ENCODE measurements around the gene LIPA.

LIPA gene

GRCh38 chr10:89236226-89236797 lies 15.3 kb downstream of the LIPA start:
- ATAC-seq, result no peak
- TF ChIP-seq GLIS3 (CRISPR knock-in tag; IDR thresholded peaks at IDR 0.05) (no peak), ZNF70 (CRISPR knock-in tag; IDR thresholded peaks at IDR 0.05) (no peak), ESRRG (CRISPR knock-in tag; IDR thresholded peaks at IDR 0.05) (no peak), TCF4 (CRISPR knock-in tag; IDR thresholded peaks at IDR 0.05; ENCODE audit: borderline replicate concordance) (no peak), TSHZ2 (CRISPR knock-in tag; IDR thresholded peaks at IDR 0.05) (no peak), ZFP3 (CRISPR knock-in tag; IDR thresholded peaks at IDR 0.05) (no peak), RARB (CRISPR knock-in tag; IDR thresholded peaks at IDR 0.05) (no peak), SNAI2 (CRISPR knock-in tag; IDR thresholded peaks at IDR 0.05) (no peak), CSDC2 (CRISPR knock-in tag; IDR thresholded peaks at IDR 0.05) (no peak)

- ATAC-seq, result no peak
- TF ChIP-seq TCF4 (CRISPR knock-in tag; IDR thresholded peaks at IDR 0.05; ENCODE audit: borderline replicate concordance), result no peak
- no peak for TF ChIP-seq ESRRG (CRISPR knock-in tag; IDR thresholded peaks at IDR 0.05)
- TF ChIP-seq ZNF70 (CRISPR knock-in tag; IDR thresholded peaks at IDR 0.05), result no peak
Observed at GRCh38 chr10:89235073-89235798, 16.3 kb downstream of the LIPA start.

GRCh38 chr10:89233033-89233432 lies 18.5 kb downstream of the LIPA start:
- no peak for ATAC-seq
- TF ChIP-seq SNAI2 (CRISPR knock-in tag; IDR thresholded peaks at IDR 0.05), result no peak
- TF ChIP-seq GLIS3 (CRISPR knock-in tag; IDR thresholded peaks at IDR 0.05), result no peak
- no peak for TF ChIP-seq ZNF565 (CRISPR knock-in tag; conservative IDR thresholded peaks at IDR 0.05; ENCODE audit: low read depth)
- TF ChIP-seq CSRNP3 (CRISPR knock-in tag; IDR thresholded peaks at IDR 0.05), result no peak
- TF ChIP-seq TOX (CRISPR knock-in tag; IDR thresholded peaks at IDR 0.05; ENCODE audit: borderline replicate concordance), result no peak
- no peak for TF ChIP-seq ZNF70 (CRISPR knock-in tag; IDR thresholded peaks at IDR 0.05)
- no peak for TF ChIP-seq TSHZ2 (CRISPR knock-in tag; IDR thresholded peaks at IDR 0.05)
- TF ChIP-seq RARB (CRISPR knock-in tag; IDR thresholded peaks at IDR 0.05), result no peak
- TF ChIP-seq PATZ1 (CRISPR knock-in tag; IDR thresholded peaks at IDR 0.05; ENCODE audit: borderline replicate concordance), result no peak
- no peak for TF ChIP-seq OSR1 (CRISPR knock-in tag; IDR thresholded peaks at IDR 0.05)
- TF ChIP-seq CREB5 (CRISPR knock-in tag; IDR thresholded peaks at IDR 0.05; ENCODE audit: low read depth), result no peak
- no peak for TF ChIP-seq BACH2 (CRISPR knock-in tag; IDR thresholded peaks at IDR 0.05; ENCODE audit: borderline replicate concordance)
- TF ChIP-seq PPARA (CRISPR knock-in tag; IDR thresholded peaks at IDR 0.05; ENCODE audit: borderline replicate concordance), result no peak
- no peak for TF ChIP-seq ISL1 (CRISPR knock-in tag; IDR thresholded peaks at IDR 0.05)
- no peak for TF ChIP-seq ZFP30 (CRISPR knock-in tag; IDR thresholded peaks at IDR 0.05)
- TF ChIP-seq ZNF8 (CRISPR knock-in tag; IDR thresholded peaks at IDR 0.05), result no peak
- no peak for TF ChIP-seq ARNTL (CRISPR knock-in tag; IDR thresholded peaks at IDR 0.05; ENCODE audit: borderline replicate concordance, low read depth)
- TF ChIP-seq ZFP3 (CRISPR knock-in tag; IDR thresholded peaks at IDR 0.05), result no peak
- TF ChIP-seq POU6F1 (CRISPR knock-in tag; IDR thresholded peaks at IDR 0.05; ENCODE audit: borderline replicate concordance, low read depth), result no peak
